ENCODE data around the gene SOX4.

SOX4 gene

GRCh38 chr6:21615504-21615903 is 22.0 kb downstream of the SOX4 start:
- no peak for DNase-seq

GRCh38 chr6:21616005-21616404 is 22.5 kb downstream of the SOX4 start:
- no peak for DNase-seq

GRCh38 chr6:21625642-21626041 is 32.1 kb downstream of the SOX4 start:
- no peak for DNase-seq

GRCh38 chr6:21626756-21627155 is 33.2 kb downstream of the SOX4 start:
- DNase-seq: no peak

- no peak for DNase-seq
These were observed 34.6 kb downstream of the SOX4 start for GRCh38 chr6:21628160-21628559.

- DNase-seq: no peak
These were observed 40.1 kb downstream of the SOX4 start for GRCh38 chr6:21633511-21634109.

GRCh38 chr6:21634582-21634981 is 41.0 kb downstream of the SOX4 start:
- DNase-seq: no peak

GRCh38 chr6:21636876-21637275 is 43.3 kb downstream of the SOX4 start:
- no peak for DNase-seq

- DNase-seq: no peak
These were observed 45.8 kb downstream of the SOX4 start for GRCh38 chr6:21639316-21639715.
